Stimulated activated CD4-positive, alpha-beta T cell treated with anti-CD3 and anti-CD28 coated beads, Interleukin-12 subunit alpha, Interleukin-12 subunit beta, amount 100 ng/mL, for 24 hours (primary cell): Measurements from ENCODE around the gene NR4A2.

Source experiments
- DNase-seq, 2 experiments: peaks; one replicate each; pipeline ENCODE4 v3.0.0-alpha.2; 2020; ENCODE audit warnings: low read depth in 2 of 2

NR4A2 gene

GRCh38 chr2:156332534-156333273 lies at the start of gene NR4A2:
Gene NR4A2, minus strand, starts transcription at chr2:156332721. Its CDS starts 2,535 bp downstream, at chr2:156330186.
- peak; percentile 81 to 82 for DNase-seq

- no peak for DNase-seq
Measured at GRCh38 chr2:156380117-156380645, 47.7 kb upstream of the NR4A2 start.

- DNase-seq, result no peak
Measured at GRCh38 chr2:156379714-156380113, 47.2 kb upstream of the NR4A2 start.

GRCh38 chr2:156379071-156379470 lies 46.5 kb upstream of the NR4A2 start:
- DNase-seq, result no peak

GRCh38 chr2:156366753-156367152 lies 34.2 kb upstream of the NR4A2 start:
- DNase-seq, result no peak

GRCh38 chr2:156363141-156363540 lies 30.6 kb upstream of the NR4A2 start:
- DNase-seq, result no peak

- DNase-seq, result no peak
Measured at GRCh38 chr2:156356014-156356754, 23.7 kb upstream of the NR4A2 start.

GRCh38 chr2:156352911-156353310 lies 20.4 kb upstream of the NR4A2 start:
- DNase-seq, result no peak

- DNase-seq, result no peak
Measured at GRCh38 chr2:156350374-156351142, 18.0 kb upstream of the NR4A2 start.

- no peak for DNase-seq
Measured at GRCh38 chr2:156349605-156350004, 17.1 kb upstream of the NR4A2 start.

- no peak for DNase-seq
Measured at GRCh38 chr2:156349161-156349560, 16.6 kb upstream of the NR4A2 start.

- DNase-seq, result no peak
Measured at GRCh38 chr2:156347431-156347830, 14.9 kb upstream of the NR4A2 start.

- DNase-seq, result no peak
Measured at GRCh38 chr2:156346731-156347130, 14.2 kb upstream of the NR4A2 start.

GRCh38 chr2:156345582-156345981 lies 13.1 kb upstream of the NR4A2 start:
- DNase-seq, result no peak

GRCh38 chr2:156343940-156344301 lies 11.4 kb upstream of the NR4A2 start:
- DNase-seq, result no peak

GRCh38 chr2:156343096-156343939 lies 10.8 kb upstream of the NR4A2 start:
- DNase-seq, result no peak

- peak; percentile 76 to 84 for DNase-seq
Measured at GRCh38 chr2:156342254-156343095, 10.0 kb upstream of the NR4A2 start.

GRCh38 chr2:156341452-156342253 lies 9.1 kb upstream of the NR4A2 start:
- DNase-seq, result peak; percentile 87 to 88

GRCh38 chr2:156340804-156341451 lies 8.4 kb upstream of the NR4A2 start:
- no peak for DNase-seq
